Ovary (tissue), 3 donors: ENCODE data around the gene ATF7.

ENCODE experiments used
- CTCF ChIP-seq, 3 donors: fragments of 450-650 bp in 2 of 3; fragments of 200-600 bp in 1 of 3; IDR thresholded peaks; one replicate each; pipeline versions ENCODE4 v1.5.1 to v1.8.0; 2016 to 2022; ENCODE audit warnings: antibody characterized with exemption in 3 of 3, mild to moderate bottlenecking in 1 of 3
- EP300 ChIP-seq: sonication (generic); formaldehyde crosslinking; IDR thresholded peaks from one replicate; pipeline ENCODE4 v1.6.1; 2017; ENCODE audit warnings: antibody characterized with exemption
- POLR2A ChIP-seq: fragments of 450-650 bp; IDR thresholded peaks from one replicate; pipeline ENCODE4 v1.6.1; 2017; ENCODE audit warnings: antibody characterized with exemption, mild to moderate bottlenecking, moderate library complexity
- donor health status: DM: no; HTN: no; CAD: no.

- TF ChIP-seq CTCF (IDR thresholded peaks at IDR 0.05) = no peak
- TF ChIP-seq EP300 = no peak
- no peak for TF ChIP-seq POLR2A
These were observed 152.1 kb downstream of the ATF7 start for GRCh38 chr12:53474077-53474476.
